ENCODE measurements around the gene RNF133.

The RNF133 gene

GRCh38 chr7:122699017-122699416 lies at the start of gene RNF133:
Gene RNF133, minus strand, starts transcription at chr7:122699117. Its CDS starts 199 bp downstream, at chr7:122698918.
- no peak for DNase-seq

GRCh38 chr7:122748195-122748594 lies 49.3 kb upstream of the RNF133 start:
- no peak for DNase-seq

- DNase-seq = no peak
Measured at GRCh38 chr7:122746948-122747347, 48.0 kb upstream of the RNF133 start.

GRCh38 chr7:122743211-122743610 lies 44.3 kb upstream of the RNF133 start:
- no peak for DNase-seq

GRCh38 chr7:122738947-122739346 lies 40.0 kb upstream of the RNF133 start:
- DNase-seq = no peak

GRCh38 chr7:122736183-122736582 lies 37.3 kb upstream of the RNF133 start:
- DNase-seq = no peak

GRCh38 chr7:122727759-122728158 lies 28.8 kb upstream of the RNF133 start:
- no peak for DNase-seq

- DNase-seq = no peak
Measured at GRCh38 chr7:122727354-122727753, 28.4 kb upstream of the RNF133 start.

- no peak for DNase-seq
Measured at GRCh38 chr7:122726881-122727280, 28.0 kb upstream of the RNF133 start.

GRCh38 chr7:122724366-122724765 lies 25.4 kb upstream of the RNF133 start:
- no peak for DNase-seq

- no peak for DNase-seq
Measured at GRCh38 chr7:122719010-122719578, 20.2 kb upstream of the RNF133 start.

- DNase-seq = no peak
Measured at GRCh38 chr7:122717356-122718089, 18.6 kb upstream of the RNF133 start.

GRCh38 chr7:122715183-122715582 lies 16.3 kb upstream of the RNF133 start:
- no peak for DNase-seq

- no peak for DNase-seq
Measured at GRCh38 chr7:122710916-122711315, 12.0 kb upstream of the RNF133 start.

- DNase-seq = no peak
Measured at GRCh38 chr7:122709930-122710646, 11.2 kb upstream of the RNF133 start.

GRCh38 chr7:122706836-122707235 lies 7.9 kb upstream of the RNF133 start:
- DNase-seq = no peak

GRCh38 chr7:122702872-122703510 lies 4.1 kb upstream of the RNF133 start, which contains the start of gene RNF148:
Gene RNF148, minus strand, starts transcription at chr7:122702922. Its CDS starts 172 bp downstream, at chr7:122702750.
- DNase-seq = no peak

GRCh38 chr7:122695816-122696215 lies 3.1 kb downstream of the RNF133 start:
- DNase-seq = no peak

GRCh38 chr7:122694697-122695096 lies 4.2 kb downstream of the RNF133 start:
- DNase-seq = no peak

- no peak for DNase-seq
Measured at GRCh38 chr7:122692769-122693309, 6.1 kb downstream of the RNF133 start.

- DNase-seq = no peak
Measured at GRCh38 chr7:122691569-122692235, 7.2 kb downstream of the RNF133 start.

GRCh38 chr7:122689346-122690109 lies 9.4 kb downstream of the RNF133 start:
- no peak for DNase-seq

Measured in stimulated activated CD4-positive, alpha-beta T cell treated with anti-CD3 and anti-CD28 coated beads, Interleukin-4, amount 100 ng/mL, for 4 hours (primary cell).